CD4-positive, alpha-beta T cell treated with Interleukin-6 at 100 ng/mL for 8 hours (primary cell): ENCODE data around the gene EFCAB12.

Source experiments
- DNase-seq: peaks from one replicate; pipeline ENCODE4 v3.0.0-alpha.2; 2020; ENCODE audit warnings: mixed read lengths, low spot score

EFCAB12 gene

DNA sequence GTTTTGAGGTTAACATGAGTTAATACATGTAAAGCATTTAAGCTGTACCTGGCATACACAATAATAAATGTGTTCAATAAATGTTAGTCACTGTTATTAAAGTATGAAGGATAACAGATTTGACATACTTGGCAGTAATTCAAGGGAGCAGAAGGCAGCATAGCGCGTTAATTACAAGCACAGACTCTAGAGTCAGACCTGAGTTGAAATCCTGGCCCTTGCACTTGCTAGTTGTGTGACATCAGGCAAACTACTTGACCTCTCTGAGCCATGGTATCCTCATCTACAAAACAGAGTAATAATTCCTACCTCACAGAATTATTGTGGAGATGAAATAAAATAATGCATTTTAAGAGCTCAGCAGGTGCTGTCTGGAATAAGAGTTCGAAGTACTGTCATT, 17.0 kb upstream of the EFCAB12 start:
- no peak for DNase-seq

GRCh38 chr3:129442947-129443346, 14.5 kb upstream of the EFCAB12 start:
- DNase-seq: no peak

DNA sequence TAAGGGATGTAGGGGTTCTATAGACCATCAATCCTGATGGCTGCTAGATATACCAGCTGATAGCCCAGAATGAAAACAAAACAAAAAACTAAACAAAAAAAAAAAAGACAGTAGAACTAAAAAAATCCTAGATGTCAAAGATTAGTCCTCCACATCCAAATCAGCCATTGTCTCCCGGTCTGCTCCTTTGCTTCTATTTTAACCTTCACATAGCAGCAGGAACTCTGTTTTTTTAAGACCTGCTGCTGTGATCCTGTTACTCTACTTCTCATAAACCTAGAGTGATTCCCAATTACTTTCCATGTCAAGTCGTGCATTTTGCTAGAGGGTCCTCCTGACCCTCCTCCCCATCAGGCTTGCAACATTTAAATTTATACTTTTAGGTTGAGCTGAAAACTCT, 14.1 kb upstream of the EFCAB12 start:
- no peak for DNase-seq

DNA sequence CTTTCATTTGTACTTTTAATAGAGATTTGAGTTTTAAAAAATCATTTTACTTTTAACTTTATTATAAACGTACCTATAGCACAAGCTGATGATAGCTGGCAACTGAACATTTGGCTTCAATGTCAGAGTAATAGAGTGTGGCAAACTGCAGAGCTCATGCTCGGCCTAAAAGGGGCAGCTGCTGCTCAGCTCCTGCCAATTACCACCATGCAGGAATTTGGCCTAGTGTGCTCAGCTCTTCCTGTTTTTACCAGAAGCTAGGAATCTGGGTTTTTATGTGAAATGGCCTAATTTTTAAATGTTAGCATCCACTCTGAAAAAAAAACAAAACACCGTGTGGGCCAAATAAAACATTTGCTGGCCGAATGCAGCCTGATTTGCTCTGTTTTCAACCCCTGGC, 13.3 kb upstream of the EFCAB12 start:
- no peak for DNase-seq

DNA sequence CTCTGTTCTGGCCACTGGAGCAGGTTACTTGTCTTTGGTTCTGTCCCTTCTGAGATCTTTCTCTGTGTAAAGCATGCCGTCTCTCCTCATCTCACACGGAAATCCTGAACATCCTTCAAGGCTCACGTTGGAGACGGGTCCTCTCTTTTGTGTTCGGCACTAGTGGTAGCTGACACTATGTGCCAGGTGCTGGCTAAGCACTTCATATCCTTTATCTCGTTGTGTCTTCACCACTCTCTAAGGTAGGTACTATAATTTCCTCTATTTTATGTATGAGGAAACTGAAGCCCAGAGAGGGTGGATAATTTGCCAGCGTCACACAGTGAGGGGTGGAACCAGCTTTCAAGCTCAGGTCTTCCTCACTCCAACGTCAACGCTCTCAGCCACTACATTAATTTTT, 12.8 kb upstream of the EFCAB12 start:
- DNase-seq: peak; percentile 11

DNA sequence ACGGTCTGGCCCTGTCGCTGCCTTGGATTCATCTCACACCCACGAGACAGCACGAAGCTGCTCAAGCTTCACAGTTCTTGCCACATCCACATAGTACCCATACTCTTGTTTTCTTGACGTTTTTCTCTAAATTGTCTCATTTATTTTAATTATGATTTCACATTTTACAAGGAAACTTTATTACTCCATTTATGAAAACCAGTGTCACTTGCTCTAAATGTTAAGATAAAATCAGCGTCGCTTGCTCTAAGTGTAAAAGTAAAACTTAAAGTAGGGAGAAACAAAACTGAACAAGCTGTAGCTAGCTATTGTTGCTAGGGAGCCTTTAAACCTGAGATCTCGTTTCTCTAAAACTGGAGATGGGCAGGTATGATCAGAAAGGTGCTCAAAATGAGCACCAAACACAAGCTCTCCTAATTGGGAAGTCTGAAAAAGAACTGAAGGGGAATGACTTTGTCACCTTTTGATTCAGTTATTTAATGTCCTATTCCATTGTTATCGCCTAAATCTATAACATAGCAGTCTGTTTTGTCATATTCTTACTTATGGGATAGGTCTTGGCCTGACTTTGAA, 12.3 kb upstream of the EFCAB12 start:
- DNase-seq: no peak

- DNase-seq: peak; percentile 99
These were observed 11.6 kb upstream of the EFCAB12 start, which contains the start of the genes IFT122 and MBD4 for GRCh38 chr3:129439817-129440617. TSS of gene IFT122 (plus strand) at chr3:129440224. CDS start at chr3:129440331, 107 bp downstream. TSS of gene MBD4 (minus strand) at chr3:129439948. CDS start at chr3:129439833, 115 bp downstream.

DNA sequence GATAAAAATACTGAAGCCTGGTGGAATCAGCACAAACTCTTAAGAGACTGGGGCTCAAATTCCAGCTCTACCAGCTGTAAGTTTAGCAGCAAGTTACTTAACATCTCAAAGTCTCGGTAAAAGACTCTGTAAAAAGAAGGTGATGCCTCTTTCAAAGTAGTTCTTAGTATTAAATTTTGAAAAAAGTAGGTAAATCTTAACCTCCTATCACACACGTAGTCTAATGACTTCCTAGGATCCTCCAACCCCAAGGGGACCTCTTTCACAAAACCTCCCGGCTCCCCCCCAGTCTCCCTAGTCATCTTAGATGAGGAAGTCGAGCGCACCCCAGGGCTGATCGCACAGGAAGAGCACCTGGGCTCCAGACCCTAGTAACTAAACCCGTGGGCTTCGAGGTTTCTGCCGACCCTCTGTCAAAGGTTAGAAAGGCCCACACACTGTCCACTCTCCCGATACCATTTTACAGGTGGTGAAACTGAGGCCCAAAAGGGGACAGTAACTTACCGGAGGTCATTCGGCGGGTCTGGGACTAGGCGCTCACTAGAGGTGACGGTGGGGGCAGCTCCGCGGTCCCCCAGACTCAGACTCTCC, 10.9 kb upstream of the EFCAB12 start:
- peak; percentile 31 for DNase-seq

DNA sequence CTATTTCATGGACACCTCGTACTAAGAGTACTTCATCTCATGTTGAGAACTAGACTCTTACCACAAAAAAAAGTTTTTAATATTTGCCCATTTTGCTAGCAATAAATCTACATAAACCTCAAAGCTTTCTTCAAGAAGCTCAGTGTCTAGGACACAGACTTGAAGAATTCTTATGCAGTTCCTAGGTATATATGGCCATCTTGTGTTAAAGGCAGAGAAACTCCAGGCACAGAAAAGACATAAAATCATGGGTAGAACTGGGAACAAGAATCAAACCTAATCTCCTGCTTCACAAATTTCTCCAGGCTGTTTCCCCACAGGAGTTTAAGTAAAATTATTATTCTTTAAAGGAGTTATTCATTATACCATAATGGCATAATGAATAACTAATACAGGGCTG, 6.9 kb upstream of the EFCAB12 start:
- no peak for DNase-seq

GRCh38 chr3:129434140-129434539, 5.7 kb upstream of the EFCAB12 start:
- no peak for DNase-seq

DNA sequence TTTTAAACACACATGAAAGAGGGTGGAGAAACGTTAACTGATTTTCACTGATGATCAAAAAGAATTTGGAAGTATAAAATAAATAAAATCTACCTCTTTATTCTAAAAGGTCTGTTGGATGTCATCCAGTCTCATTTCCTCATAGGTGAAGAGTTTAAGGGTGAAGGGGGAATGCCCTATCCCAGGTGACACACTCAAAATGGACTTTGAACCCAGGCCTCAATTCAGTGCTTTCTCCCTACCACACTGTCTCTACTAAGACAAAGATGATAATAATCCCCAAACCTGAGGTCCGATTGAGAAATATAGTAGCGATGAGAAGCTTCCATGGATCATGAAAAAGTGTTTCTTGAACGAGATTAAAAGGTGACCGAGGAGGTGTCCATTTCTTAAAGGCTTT, 5.1 kb upstream of the EFCAB12 start:
- DNase-seq: no peak

DNA sequence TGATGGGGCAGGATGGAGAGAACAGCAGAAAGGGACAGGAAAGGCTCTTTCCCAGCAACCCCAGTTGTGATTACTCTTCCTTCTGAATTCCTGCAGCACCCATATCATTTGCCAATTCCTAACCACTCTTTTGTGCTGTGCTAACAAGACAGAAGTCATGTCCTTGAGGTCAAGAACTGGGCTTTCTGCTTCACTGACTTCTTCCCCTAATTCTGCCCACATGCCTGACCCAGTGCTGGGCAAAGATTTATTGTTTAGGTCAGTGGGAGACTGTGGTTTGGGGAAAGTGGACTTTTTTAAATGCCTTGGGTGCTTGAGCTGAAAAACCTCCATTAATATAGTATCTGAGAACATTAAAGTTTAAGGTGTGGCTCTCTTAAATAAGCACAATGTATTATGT, 4.2 kb upstream of the EFCAB12 start:
- DNase-seq: no peak

DNA sequence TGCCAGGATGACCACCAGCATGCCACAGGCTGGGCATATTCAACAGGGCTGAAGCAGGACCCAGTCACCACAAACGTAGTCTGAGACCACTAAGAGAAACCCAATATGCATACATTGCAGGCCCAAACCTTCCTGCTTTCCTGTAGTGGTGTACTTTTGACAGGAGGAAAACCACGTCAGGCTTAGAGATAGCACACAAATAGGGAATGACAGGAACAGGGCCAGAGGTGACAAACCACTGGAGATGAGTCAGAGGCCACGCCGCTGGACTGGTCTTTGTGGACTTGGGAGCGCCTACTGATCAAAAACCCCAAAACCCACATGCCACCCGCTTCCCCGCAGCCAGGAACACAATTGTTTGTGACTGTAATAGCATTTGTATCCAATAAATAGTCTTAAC, 3.6 kb upstream of the EFCAB12 start:
- DNase-seq: no peak

DNA sequence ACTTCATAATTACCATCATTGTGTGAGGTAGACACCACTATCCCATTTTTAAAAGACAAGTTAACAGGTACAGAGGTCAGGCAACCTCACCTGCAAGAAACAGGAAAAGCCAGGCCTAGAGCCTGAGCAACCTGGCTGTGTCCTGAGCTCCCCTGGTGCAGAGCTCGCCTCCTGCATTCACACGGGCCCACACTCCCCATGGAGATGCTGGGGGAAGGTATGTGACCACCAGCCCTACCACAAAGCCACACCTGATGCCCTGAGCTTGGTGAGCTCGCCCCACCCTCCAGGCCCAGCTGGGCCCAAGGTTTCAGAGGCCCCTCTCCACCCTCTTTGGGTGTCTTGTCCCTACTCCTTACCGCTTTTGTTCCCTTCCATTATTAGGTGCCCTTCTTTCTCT, 1.2 kb upstream of the EFCAB12 start:
- no peak for DNase-seq

DNA sequence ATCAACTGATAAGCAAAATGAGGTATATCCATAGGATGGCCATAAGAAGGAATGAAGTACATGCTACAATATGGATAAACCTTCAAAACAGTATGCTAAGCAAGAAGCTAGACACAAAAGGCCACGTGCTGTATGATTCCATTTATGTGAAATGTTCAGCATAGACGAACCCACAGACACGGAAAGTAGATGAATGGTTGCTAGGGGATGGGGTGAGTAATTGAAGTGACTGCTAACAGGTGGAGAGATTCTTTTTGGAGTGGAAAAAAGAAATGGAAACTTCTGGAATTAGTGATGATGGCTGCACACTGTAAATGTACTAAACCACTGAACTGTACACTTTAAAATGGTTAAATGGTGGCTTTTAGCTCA, 630 bp upstream of the EFCAB12 start:
- DNase-seq: no peak

- no peak for DNase-seq
These were observed 445 bp downstream of the EFCAB12 start for GRCh38 chr3:129428007-129428375.

GRCh38 chr3:129425619-129426018, 2.8 kb downstream of the EFCAB12 start:
- no peak for DNase-seq

- DNase-seq: no peak
These were observed 3.2 kb downstream of the EFCAB12 start for GRCh38 chr3:129425213-129425612.

GRCh38 chr3:129424185-129424841, 4.1 kb downstream of the EFCAB12 start:
- DNase-seq: no peak

DNA sequence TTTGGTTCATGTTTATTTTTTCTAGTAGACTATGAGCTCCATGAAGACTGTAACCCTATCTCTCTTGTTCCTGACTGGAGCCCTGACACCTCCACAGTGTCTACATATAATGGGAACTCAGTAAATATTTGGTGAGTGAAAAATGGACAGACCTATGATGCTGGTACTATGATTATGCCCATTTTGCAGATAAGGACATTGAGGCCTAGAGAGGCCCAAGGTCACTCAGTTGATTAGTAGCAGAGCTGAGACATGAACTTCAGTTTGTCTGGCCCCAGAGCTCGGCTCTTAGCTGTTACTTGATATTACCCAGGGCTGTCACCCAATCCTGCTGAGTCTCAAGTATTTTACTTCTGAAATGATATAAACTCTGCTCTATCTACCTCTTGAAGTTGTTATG, 5.5 kb downstream of the EFCAB12 start:
- no peak for DNase-seq

DNA sequence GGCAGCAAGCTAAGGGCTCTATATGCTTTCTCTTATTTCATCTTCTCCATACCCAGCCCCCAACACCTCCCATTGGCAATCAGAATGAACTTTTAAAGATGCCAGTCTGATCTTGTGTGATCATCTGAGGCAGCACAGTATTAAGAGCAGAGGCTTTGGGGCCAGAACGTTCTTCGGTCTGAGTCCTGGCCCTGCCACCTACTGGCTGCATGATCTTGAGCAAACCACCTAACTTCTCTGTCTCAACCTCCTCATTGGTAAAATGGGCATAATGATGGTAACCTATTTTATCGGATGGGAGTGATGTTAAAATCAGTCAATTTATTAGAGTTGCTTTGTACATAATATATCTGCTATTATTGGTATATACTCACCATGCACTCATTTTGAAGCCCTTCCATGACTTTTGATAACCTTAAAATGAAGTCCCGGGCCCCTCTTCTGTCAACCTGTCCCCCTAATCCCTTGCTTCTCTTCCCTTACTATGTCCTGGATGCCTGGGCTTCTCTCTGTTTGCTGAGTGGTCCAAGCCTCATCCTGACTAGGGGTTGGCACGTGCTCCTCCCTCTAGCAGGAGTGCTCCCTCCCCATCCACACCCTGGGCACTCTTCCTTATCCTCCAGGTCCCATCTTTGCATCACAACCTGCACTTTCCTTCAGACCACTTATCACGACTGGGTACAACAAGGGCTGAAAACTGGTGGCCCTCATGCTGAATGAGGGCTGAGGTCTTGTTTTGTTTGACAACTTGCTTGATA, 6.3 kb downstream of the EFCAB12 start:
- no peak for DNase-seq

DNA sequence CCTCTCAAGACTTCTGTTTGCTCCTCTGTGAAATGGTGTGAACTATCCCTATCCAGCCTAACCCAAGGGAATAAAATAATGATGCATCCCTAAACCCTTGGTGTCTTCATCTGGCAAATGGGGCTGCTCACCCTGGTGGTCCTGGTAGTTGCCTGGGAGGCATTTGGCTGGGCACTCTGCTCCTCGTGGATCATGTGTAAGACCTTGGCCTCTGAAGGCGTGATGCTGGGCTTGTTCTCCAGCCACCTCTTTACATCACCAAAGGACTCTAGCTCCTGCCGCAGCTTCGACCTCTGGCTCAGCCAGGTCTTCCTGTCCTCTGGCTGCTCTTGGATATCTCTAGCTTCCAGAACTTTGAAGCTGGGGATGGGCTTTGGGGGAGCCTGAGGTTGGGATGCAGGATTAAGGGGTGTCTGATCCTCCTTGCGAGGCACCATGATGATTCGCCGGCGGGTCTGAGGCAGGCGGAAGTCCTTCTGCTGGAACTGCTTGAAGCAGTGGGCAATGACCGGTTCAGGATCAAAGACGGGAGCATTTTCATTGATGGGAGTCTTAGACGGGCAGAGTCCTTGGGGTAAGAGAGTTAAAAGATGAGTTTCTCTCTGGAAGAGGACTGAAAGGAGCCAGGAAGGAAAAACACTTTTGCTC, 7.1 kb downstream of the EFCAB12 start:
- DNase-seq: no peak
